ENCODE results near the gene TAF11L13.

- TF ChIP-seq SPI1 (IDR thresholded peaks at IDR 0.05; ENCODE audit: low read depth, low read length) (no peak), POLR2A (IDR thresholded peaks at IDR 0.05; ENCODE audit: low read depth, low read length) (no peak)
Measured at GRCh38 chr5:17625686-17626085, 6.2 kb upstream of the TAF11L13 start.

Data from GM12891 (cell line).